Naive thymus-derived CD4-positive, alpha-beta T cell (primary cell): ENCODE results near the gene HNRNPD. TPM values are rescaled to one million over a fixed set of nuclear protein-coding genes. Genes with fewer than 3 reads are reported as not detected.
"Not testable (repeated sequence)": the region's sequence is repeated elsewhere in the genome, so short reads cannot be mapped to it uniquely, and the experiment has no call there.

ENCODE experiments used
- ATAC-seq: fragments of 150-1000 bp; cut with Tn5 transposase; 2 replicates; pipeline ENCODE4 v1.10.0; 2021; ENCODE audit warnings: mild to moderate bottlenecking, moderate library complexity
- CTCF ChIA-PET: fragments of 350-600 bp; sonication (Branson Sonifier 250); formaldehyde crosslinking; loops from one replicate; lab custom pipeline; 2021; ENCODE audit warnings: antibody characterized with exemption; lab: Charles Lee
- POLR2A ChIA-PET: fragments of 350-600 bp; sonication (Branson Sonifier 250); formaldehyde crosslinking; loops from one replicate; lab custom pipeline; 2021; ENCODE audit warnings: antibody characterized with exemption, inconsistent platforms; lab: Charles Lee
- DNase-seq, 9 donors: peaks; one replicate each; pipeline versions ENCODE4 v3.0.0 to v3.0.0-alpha.2; 2020 to 2022; ENCODE audit warnings: mixed read lengths in 1 of 9
- H3K27ac ChIP-seq: one replicate; pipeline ENCODE4 v1.7.0; 2013; ENCODE audit warnings: mild to moderate bottlenecking, low read depth, low read length, moderate library complexity
- H3K27me3 ChIP-seq, 2 donors: one replicate each; pipeline ENCODE4 v1.7.0; 2013; ENCODE audit warnings: low read length in 2 of 2, mild to moderate bottlenecking in 2 of 2, moderate library complexity in 2 of 2; ENCODE audit not compliant: control insufficient read depth in 2 of 2, insufficient read depth in 2 of 2
- H3K36me3 ChIP-seq, 3 experiments: 1 replicate in 2 of 3; 2 replicates in 1 of 3; pipeline ENCODE4 v1.7.0; 2013; ENCODE audit warnings: low read length in 3 of 3, mild to moderate bottlenecking in 3 of 3, moderate library complexity in 1 of 3; ENCODE audit not compliant: insufficient read depth in 3 of 3, control insufficient read depth in 2 of 3
- H3K4me1 ChIP-seq, 2 donors: one replicate each; pipeline ENCODE4 v1.7.0; 2013; ENCODE audit warnings: low read length in 2 of 2, mild to moderate bottlenecking in 2 of 2, moderate library complexity in 1 of 2; ENCODE audit not compliant: control insufficient read depth in 2 of 2, insufficient read depth in 2 of 2
- H3K4me3 ChIP-seq: 2 replicates; pipeline ENCODE4 v1.7.0; 2013; ENCODE audit warnings: mild to moderate bottlenecking, low read length
- H3K9me3 ChIP-seq, 3 experiments: 1 replicate in 2 of 3; 2 replicates in 1 of 3; pipeline ENCODE4 v1.7.0; 2013; ENCODE audit warnings: low read length in 3 of 3; ENCODE audit not compliant: control insufficient read depth in 2 of 3
- H3K27ac Mint-ChIP-seq, 9 donors: one replicate each; pipeline ENCODE4 v1.8.0; 2020 to 2022; ENCODE audit warnings: mixed read lengths in 9 of 9, mild to moderate bottlenecking in 8 of 9, moderate library complexity in 5 of 9, inconsistent platforms in 2 of 9
- H3K27me3 Mint-ChIP-seq, 5 donors: one replicate each; pipeline ENCODE4 v1.8.0; 2021 to 2022; ENCODE audit warnings: mixed read lengths in 5 of 5, mild to moderate bottlenecking in 1 of 5
- H3K36me3 Mint-ChIP-seq, 5 donors: one replicate each; pipeline ENCODE4 v1.8.0; 2020 to 2022; ENCODE audit warnings: mixed read lengths in 5 of 5, mild to moderate bottlenecking in 3 of 5, inconsistent platforms in 1 of 5
- H3K4me1 Mint-ChIP-seq, 7 donors: one replicate each; pipeline ENCODE4 v1.8.0; 2020 to 2022; ENCODE audit warnings: mixed read lengths in 7 of 7, mild to moderate bottlenecking in 3 of 7, inconsistent platforms in 1 of 7
- H3K4me3 Mint-ChIP-seq, 10 donors: one replicate each; pipeline ENCODE4 v1.8.0; 2020 to 2022; ENCODE audit warnings: mild to moderate bottlenecking in 10 of 10, mixed read lengths in 10 of 10, moderate library complexity in 6 of 10, inconsistent platforms in 2 of 10
- H3K9me3 Mint-ChIP-seq, 11 donors: one replicate each; pipeline ENCODE4 v1.8.0; 2020 to 2022; ENCODE audit warnings: mixed read lengths in 11 of 11, mild to moderate bottlenecking in 4 of 11, inconsistent platforms in 1 of 11, moderate library complexity in 1 of 11
- intact Hi-C, 2 donors: fragments of 100-400 bp; cut with micrococcal nuclease; formaldehyde crosslinking; loops; one replicate each; pipeline ENCODE4 v1.15.1; 2023
- polyA plus RNA-seq, 2 donors: library from polyadenylated mRNA; unstranded; fragments of 300-500 nt; fragmentation: Illumina TruSeq; gene quantifications; one replicate each; pipeline ENCODE4 v1.2.3, GENCODE V29; 2021
- total RNA-seq, 6 experiments: library from RNA in 5 of 6; stranded (reverse) in 5 of 6; gene quantifications; 1 replicate in 5 of 6; 2 replicates in 1 of 6; pipeline ENCODE4 v1.2.3 and lab custom pipeline; 2021 to 2026

Gene HNRNPD
- total and polyA plus RNA-seq, 7 experiments from 2014 or later, result 200 to 355 (median 249) TPM

GRCh38 chr4:82390061-82390460 lies 16.3 kb upstream of the HNRNPD start:
- DNase-seq, H3K4me3 Mint-ChIP-seq, POLR2A ChIA-PET, H3K27ac ChIP-seq, H3K4me1 ChIP-seq, H3K9me3 ChIP-seq, H3K9me3 Mint-ChIP-seq, CTCF ChIA-PET, H3K36me3 ChIP-seq, H3K27me3 ChIP-seq, H3K4me1 Mint-ChIP-seq, H3K36me3 Mint-ChIP-seq, H3K4me3 ChIP-seq, intact Hi-C loops, H3K27ac Mint-ChIP-seq, ATAC-seq: not testable (repeated sequence)
- H3K27me3 Mint-ChIP-seq, result peaks cover 0 to 10% (median 6%) of the 10 kb centered on the region in 5 donors

GRCh38 chr4:82388405-82388804 lies 14.6 kb upstream of the HNRNPD start:
- no peaks in the 10 kb centered on the region for H3K27me3 ChIP-seq
- CTCF ChIA-PET, result interaction anchor here (1.3 kb wide), 1 partner anchor 10 kb away, joined by 3 read pairs; no protein-coding TSS in a partner anchor

GRCh38 chr4:82386312-82386711 lies 12.5 kb upstream of the HNRNPD start:
- H3K27ac Mint-ChIP-seq, H3K27me3 ChIP-seq, H3K4me3 Mint-ChIP-seq, CTCF ChIA-PET, H3K27ac ChIP-seq, H3K9me3 Mint-ChIP-seq, H3K36me3 Mint-ChIP-seq, H3K4me3 ChIP-seq, intact Hi-C loops, ATAC-seq, POLR2A ChIA-PET, H3K4me1 ChIP-seq, H3K36me3 ChIP-seq, DNase-seq, H3K9me3 ChIP-seq: not testable (repeated sequence)
- H3K4me1 Mint-ChIP-seq, result peaks cover 0 to 13% (median 7%) of the 10 kb centered on the region in 7 donors
- peaks cover 0 to 10% (median 6%) of the 10 kb centered on the region in 5 donors for H3K27me3 Mint-ChIP-seq

More at GRCh38 chr4:82388405-82388804, 14.6 kb upstream of the HNRNPD start:
- Mint-ChIP-seq H3K9me3 (peaks cover 0 to 6% (median 2%) of the 10 kb centered on the region in 11 donors), H3K36me3 (peaks cover 0 to 5% (median 0%) of the 10 kb centered on the region in 5 donors), H3K27ac (no peak overlapping the region), H3K4me1 (peaks cover 0 to 5% (median 2%) of the 10 kb centered on the region in 7 donors), H3K4me3 (no peak overlapping the region), H3K27me3 (peaks cover 0 to 10% (median 6%) of the 10 kb centered on the region in 5 donors)
- no peaks in the 10 kb centered on the region for H3K36me3 ChIP-seq
- no peak for ATAC-seq
- POLR2A ChIA-PET, result interaction anchor here (1.0 kb wide), 1 partner anchor 41 kb away, joined by 4 read pairs; no protein-coding TSS in a partner anchor
- no peak overlapping the region for H3K4me3 ChIP-seq
- H3K27ac ChIP-seq, result no peak overlapping the region
- no peaks in the 10 kb centered on the region for H3K4me1 ChIP-seq
- DNase-seq, result no peak
- H3K9me3 ChIP-seq, result no peaks in the 10 kb centered on the region
- intact Hi-C loops, result loop anchor here in 1 of 2 donors (1.0 kb wide), 1 partner anchor 28 kb away; no protein-coding TSS in a partner anchor

GRCh38 chr4:82382751-82383150 lies 9.0 kb upstream of the HNRNPD start:
- no peak for DNase-seq
- H3K4me3 Mint-ChIP-seq, result no peak overlapping the region
- Histone ChIP-seq H3K4me1 (no peaks in the 10 kb centered on the region), H3K27ac (no peak overlapping the region), H3K4me3 (no peak overlapping the region), H3K36me3 (no peaks in the 10 kb centered on the region), H3K9me3 (no peaks in the 10 kb centered on the region), H3K27me3 (no peaks in the 10 kb centered on the region)
- no peak overlapping the region for H3K27ac Mint-ChIP-seq
- H3K27me3 Mint-ChIP-seq, result peaks cover 0 to 8% (median 5%) of the 10 kb centered on the region in 5 donors
- H3K4me1 Mint-ChIP-seq, result peaks cover 6 to 25% (median 14%) of the 10 kb centered on the region in 7 donors
- POLR2A ChIA-PET, result interaction anchor here (1.1 to 1.6 kb wide), 3 partner anchors 8 to 46 kb away, joined by 3 to 6 read pairs (median 4); partner anchors contain the start of gene HNRNPD
- H3K9me3 Mint-ChIP-seq, result peaks cover 0 to 7% (median 2%) of the 10 kb centered on the region in 11 donors
- CTCF ChIA-PET, result no interaction called here
- ATAC-seq, result no peak
- H3K36me3 Mint-ChIP-seq, result peaks cover 0 to 15% (median 1%) of the 10 kb centered on the region in 5 donors
- intact Hi-C loops, result no loop called here

- Histone ChIP-seq H3K9me3 (no peaks in the 10 kb centered on the region), H3K27me3 (no peaks in the 10 kb centered on the region), H3K4me1 (no peaks in the 10 kb centered on the region), H3K36me3 (no peaks in the 10 kb centered on the region), H3K27ac (no peak overlapping the region), H3K4me3 (no peak overlapping the region)
- POLR2A ChIA-PET, result interaction anchor here (1.4 kb wide), 1 partner anchor 48 kb away, joined by 7 read pairs; no protein-coding TSS in a partner anchor
- CTCF ChIA-PET, result interaction anchor here (0.6 kb wide), 1 partner anchor 38 kb away, joined by 3 read pairs; no protein-coding TSS in a partner anchor
- H3K36me3 Mint-ChIP-seq, result peaks cover 0 to 18% (median 3%) of the 10 kb centered on the region in 5 donors
- H3K4me1 Mint-ChIP-seq, result peaks cover 8 to 29% (median 18%) of the 10 kb centered on the region in 7 donors
- DNase-seq (no peak), ATAC-seq (no peak)
- peaks cover 0 to 7% (median 4%) of the 10 kb centered on the region in 5 donors for H3K27me3 Mint-ChIP-seq
- H3K27ac Mint-ChIP-seq, result no peak overlapping the region
- intact Hi-C loops, result no loop called here
- peaks cover 0 to 8% (median 2%) of the 10 kb centered on the region in 11 donors for H3K9me3 Mint-ChIP-seq
- no peak overlapping the region for H3K4me3 Mint-ChIP-seq
These were observed 8.0 kb upstream of the HNRNPD start for GRCh38 chr4:82381661-82382296.

GRCh38 chr4:82381235-82381634 lies 7.4 kb upstream of the HNRNPD start:
- Mint-ChIP-seq H3K27me3 (peaks cover 0 to 6% (median 4%) of the 10 kb centered on the region in 5 donors), H3K27ac (peak overlapping the region in 1 of 9 donors; percentile 8), H3K4me3 (no peak overlapping the region), H3K4me1 (peaks cover 12 to 33% (median 23%) of the 10 kb centered on the region in 7 donors), H3K36me3 (peaks cover 0 to 21% (median 3%) of the 10 kb centered on the region in 5 donors), H3K9me3 (peaks cover 0 to 7% (median 2%) of the 10 kb centered on the region in 11 donors)
- ChIA-PET POLR2A (interaction anchor here (1.2 to 1.4 kb wide), 2 partner anchors 41 to 48 kb away, joined by 4 to 7 read pairs; no protein-coding TSS in a partner anchor), CTCF (no interaction called here)
- Histone ChIP-seq H3K27ac (no peak overlapping the region), H3K9me3 (no peaks in the 10 kb centered on the region), H3K4me1 (peaks cover 0 to 4% of the 10 kb centered on the region in 2 donors), H3K36me3 (no peaks in the 10 kb centered on the region), H3K4me3 (no peak overlapping the region), H3K27me3 (no peaks in the 10 kb centered on the region)
- DNase-seq, result no peak
- no peak for ATAC-seq
- intact Hi-C loops, result no loop called here
